GM18951 (cell line): ENCODE measurements around the gene GABBR2.

Source experiments
- POLR2A ChIP-seq: IDR thresholded peaks from 4 replicates; pipeline ENCODE4 v1.6.1; 2011; ENCODE audit warnings: mild to moderate bottlenecking; ENCODE audit not compliant: insufficient read length, insufficient read depth; ENCODE audit errors: extremely low read depth
- in situ Hi-C: fragments of 300-500 bp; cut with MboI; formaldehyde crosslinking; loops from one replicate; pipeline ENCODE4 v1.12.0; 2022; ENCODE audit warnings: low sequenced_read_pairs, mixed read lengths, inconsistent platforms; ENCODE audit not compliant: unreplicated experiment

GABBR2 gene

GRCh38 chr9:98494852-98495251, 213.9 kb downstream of the GABBR2 start:
- in situ Hi-C loops, result no loop called here
- no peak for TF ChIP-seq POLR2A

- in situ Hi-C loops, result no loop called here
- TF ChIP-seq POLR2A, result no peak
Observed at GRCh38 chr9:98491828-98492227, 216.9 kb downstream of the GABBR2 start.

DNA sequence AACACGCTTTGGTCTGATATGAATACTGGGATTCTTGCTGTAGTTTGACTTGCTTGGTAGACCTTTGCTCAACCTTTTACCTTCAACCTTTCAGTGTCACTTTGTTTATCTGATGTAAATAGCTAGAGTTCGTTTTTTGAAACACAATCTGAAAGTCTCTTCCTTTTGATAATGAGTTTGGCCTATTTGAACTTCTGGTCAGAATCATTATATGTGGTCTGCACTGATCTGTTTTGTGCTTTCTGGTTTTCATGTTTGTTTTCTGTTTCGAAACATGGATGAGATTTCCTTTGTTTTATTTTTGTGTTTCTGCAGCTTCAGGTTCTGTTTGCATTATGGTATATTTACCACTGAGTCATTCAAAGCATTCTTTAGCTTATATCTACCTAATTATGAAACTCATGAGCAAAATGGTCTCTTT, 217.5 kb downstream of the GABBR2 start:
- in situ Hi-C loops, result no loop called here

GRCh38 chr9:98488571-98489312, 220.0 kb downstream of the GABBR2 start:
- in situ Hi-C loops, result no loop called here
- no peak for TF ChIP-seq POLR2A

More for the DNA sequence above, 217.5 kb downstream of the GABBR2 start:
- TF ChIP-seq POLR2A, result no peak

DNA sequence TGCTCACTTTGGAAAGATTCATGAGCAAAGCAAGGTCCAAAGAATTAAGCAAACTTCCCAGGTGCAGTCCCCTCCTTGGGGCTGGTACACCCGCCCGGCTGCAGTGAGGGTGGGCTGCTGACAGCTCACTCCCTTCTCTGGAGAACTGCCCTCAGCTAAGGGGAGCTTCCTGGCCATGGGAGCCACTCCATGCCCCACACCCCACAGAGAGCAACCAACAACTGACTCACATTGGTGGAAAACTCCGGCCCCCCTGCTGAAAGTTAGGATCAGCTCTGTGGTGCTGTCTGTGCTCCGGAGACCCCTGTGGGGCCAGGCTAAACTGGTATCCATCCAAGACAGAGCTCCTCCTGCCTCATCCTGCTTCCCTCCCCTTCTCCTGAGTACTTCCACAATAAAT, 223.0 kb downstream of the GABBR2 start:
- TF ChIP-seq POLR2A, result no peak
- in situ Hi-C loops, result no loop called here

GRCh38 chr9:98484162-98484561, 224.6 kb downstream of the GABBR2 start:
- in situ Hi-C loops, result no loop called here
- no peak for TF ChIP-seq POLR2A

GRCh38 chr9:98482226-98482625, 226.5 kb downstream of the GABBR2 start:
- no peak for TF ChIP-seq POLR2A

DNA sequence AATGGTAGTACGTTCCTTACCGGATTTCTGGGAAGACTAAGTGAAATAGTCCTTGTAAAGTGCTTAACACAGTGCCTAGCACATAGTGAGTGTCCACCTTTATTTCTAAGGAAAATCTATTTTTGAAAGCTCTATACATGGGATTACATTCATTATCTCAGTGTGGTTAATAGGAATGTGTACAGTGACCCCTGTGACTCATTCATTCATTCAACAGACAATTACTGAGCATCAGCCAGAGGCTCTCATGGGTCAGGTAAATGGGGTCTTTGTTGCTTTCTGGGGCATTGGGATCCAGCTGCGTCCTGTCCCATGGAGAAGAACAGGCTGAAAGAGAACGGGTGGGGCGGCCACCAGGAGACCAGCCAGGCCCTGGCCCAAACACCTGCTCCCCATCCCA, 227.1 kb downstream of the GABBR2 start:
- in situ Hi-C loops, result no loop called here
- no peak for TF ChIP-seq POLR2A

More at GRCh38 chr9:98482226-98482625, 226.5 kb downstream of the GABBR2 start:
- in situ Hi-C loops, result no loop called here

GRCh38 chr9:98479967-98480847, 228.5 kb downstream of the GABBR2 start:
- in situ Hi-C loops, result no loop called here
- TF ChIP-seq POLR2A, result no peak

- no peak for TF ChIP-seq POLR2A
- in situ Hi-C loops, result no loop called here
Observed at GRCh38 chr9:98479449-98479848, 229.3 kb downstream of the GABBR2 start.

DNA sequence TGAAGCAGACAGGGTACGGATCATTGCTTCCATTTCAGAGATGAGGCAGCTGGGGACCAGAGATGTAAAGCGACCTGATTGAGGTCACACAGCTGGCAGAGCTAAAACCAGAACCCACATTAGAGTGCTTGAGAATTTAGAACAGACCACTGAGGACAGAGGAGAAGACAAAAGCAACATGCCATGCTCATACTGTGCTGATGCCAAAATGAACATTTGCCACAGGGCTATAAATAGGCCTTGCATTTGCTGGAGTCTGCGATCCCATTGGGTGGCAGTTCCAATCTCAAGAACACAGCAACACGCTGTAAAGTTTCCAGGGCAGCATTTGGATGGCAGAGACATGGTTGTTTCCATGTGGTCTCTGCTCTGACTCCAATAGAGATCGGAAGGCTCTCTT, 230.9 kb downstream of the GABBR2 start:
- TF ChIP-seq POLR2A, result no peak
- in situ Hi-C loops, result no loop called here

- in situ Hi-C loops, result no loop called here
- no peak for TF ChIP-seq POLR2A
Observed at GRCh38 chr9:98472216-98472615, 236.5 kb downstream of the GABBR2 start.

GRCh38 chr9:98471185-98471584, 237.6 kb downstream of the GABBR2 start:
- in situ Hi-C loops, result no loop called here
- TF ChIP-seq POLR2A, result no peak
